ENCODE measurements around the gene LSM12.

LSM12 gene

DNA sequence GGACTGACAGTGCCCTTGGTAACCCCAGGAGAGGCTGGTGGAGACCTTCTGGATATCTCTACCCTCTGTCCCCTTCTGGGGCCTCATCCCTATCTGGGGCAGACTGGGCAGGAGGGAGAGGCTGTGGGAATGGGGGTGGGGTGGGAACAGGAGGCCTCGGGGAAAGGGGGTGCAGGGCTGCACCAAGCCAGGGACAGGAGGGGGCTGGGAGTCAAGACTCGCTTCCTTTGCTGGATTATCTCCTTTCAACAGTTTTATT, 28.8 kb upstream of the LSM12 start:
- no peak for FAIRE-seq

GRCh38 chr17:44094701-44095387, 28.4 kb upstream of the LSM12 start:
- no peak for FAIRE-seq

DNA sequence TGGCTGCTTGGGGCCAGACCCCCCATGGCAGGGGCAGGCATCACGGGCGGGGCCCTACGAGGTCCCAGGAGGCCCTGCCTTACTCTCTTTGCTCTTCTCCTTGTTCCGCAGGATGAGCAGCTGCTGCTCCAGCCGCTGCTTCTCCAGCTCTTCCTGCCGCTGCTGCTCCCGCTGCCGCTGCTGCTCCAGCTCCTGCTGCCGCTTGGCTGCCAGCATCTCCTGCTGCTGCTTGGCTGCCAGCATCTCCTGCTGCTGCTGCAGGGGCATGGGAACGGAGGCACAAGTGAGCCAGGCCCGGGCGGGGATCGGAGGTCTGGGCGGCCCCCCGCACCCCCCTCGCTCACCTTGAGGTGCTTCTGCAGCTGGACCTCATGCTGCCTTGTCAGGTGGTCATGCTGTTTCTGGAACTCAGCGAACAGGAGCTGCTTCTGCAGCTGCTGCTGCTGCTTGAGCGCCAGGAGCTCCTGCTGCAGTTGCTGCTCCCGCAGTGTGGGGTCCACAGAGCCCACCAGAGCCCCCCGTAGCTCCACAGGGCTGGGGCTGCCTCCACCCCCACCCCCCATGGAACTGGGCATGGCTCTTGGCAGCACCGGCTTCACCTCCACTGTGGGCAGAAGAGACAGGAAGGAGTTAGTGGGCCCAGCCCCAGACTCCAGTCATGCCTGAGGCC, 26.9 kb upstream of the LSM12 start:
- FAIRE-seq, result no peak

DNA sequence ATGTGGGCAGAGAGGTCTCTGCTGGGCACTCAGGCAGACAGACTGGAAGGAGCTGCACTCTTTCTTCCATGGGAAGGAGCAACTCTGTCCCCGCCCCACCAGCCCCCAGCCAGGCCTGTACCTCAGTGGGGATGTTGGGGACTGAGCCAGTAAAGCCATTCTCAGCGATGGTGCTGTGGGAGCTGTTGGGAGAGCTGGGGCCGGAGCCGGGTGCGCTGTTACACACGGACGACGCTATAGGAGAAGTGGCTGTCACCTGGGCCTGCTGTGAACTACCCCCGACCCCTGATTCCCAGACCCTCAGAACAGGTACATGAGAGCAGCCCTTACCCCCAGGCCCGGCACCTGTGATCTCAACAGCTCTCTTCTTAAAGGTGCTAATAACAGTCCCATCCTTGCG, 25.6 kb upstream of the LSM12 start:
- no peak for FAIRE-seq

- FAIRE-seq, result no peak
These were observed 24.9 kb upstream of the LSM12 start for GRCh38 chr17:44091200-44091997.

- FAIRE-seq, result no peak
These were observed 21.8 kb upstream of the LSM12 start for GRCh38 chr17:44088254-44088653.

GRCh38 chr17:44087319-44087718, 20.8 kb upstream of the LSM12 start:
- no peak for FAIRE-seq

GRCh38 chr17:44086364-44087311, 20.2 kb upstream of the LSM12 start:
- FAIRE-seq, result no peak

DNA sequence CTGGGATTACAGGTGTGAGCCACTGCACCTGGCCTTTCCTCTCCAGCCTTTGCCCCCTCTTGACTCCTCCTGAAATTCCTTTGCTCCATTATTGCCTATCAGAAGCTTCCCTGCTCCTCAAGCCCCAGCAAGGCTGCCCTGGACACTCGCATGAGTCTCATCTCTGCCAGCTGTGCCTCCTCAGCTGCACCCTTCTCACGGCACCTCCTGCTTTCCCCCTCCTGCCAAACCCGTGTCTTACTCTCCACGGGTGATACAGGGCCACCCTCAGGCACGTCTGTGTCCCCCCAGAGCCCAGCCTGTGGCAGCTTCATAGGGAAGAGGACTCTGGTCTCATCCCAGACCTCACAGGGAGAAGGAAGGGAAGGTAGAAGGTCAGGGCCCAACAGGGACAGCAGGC, 19.4 kb upstream of the LSM12 start:
- FAIRE-seq, result no peak

DNA sequence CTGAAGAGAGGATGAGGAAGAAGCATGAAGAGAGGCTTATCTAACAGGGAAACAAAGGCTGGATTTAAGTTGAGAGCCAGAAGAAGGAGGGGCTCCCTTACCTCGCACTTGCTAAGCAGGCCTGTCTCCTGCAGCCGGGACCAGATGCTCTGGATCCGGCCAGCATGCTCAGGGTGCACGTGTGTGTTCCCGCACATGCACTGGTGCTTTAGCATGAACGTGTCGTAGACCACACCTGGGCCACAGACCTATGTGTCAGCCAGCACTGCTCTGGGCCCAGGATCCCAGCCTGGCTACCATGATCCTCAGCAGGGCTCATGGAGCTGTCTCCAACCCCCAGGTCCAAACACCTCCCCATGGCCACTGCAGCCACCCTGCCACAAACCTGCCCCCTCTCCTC, 18.4 kb upstream of the LSM12 start:
- no peak for FAIRE-seq

- FAIRE-seq, result no peak
These were observed 17.7 kb upstream of the LSM12 start for GRCh38 chr17:44084131-44084538.

- FAIRE-seq, result no peak
These were observed 16.9 kb upstream of the LSM12 start for GRCh38 chr17:44083250-44083849.

GRCh38 chr17:44082256-44082927, 15.9 kb upstream of the LSM12 start:
- no peak for FAIRE-seq

GRCh38 chr17:44081681-44082080, 15.2 kb upstream of the LSM12 start:
- FAIRE-seq, result no peak

DNA sequence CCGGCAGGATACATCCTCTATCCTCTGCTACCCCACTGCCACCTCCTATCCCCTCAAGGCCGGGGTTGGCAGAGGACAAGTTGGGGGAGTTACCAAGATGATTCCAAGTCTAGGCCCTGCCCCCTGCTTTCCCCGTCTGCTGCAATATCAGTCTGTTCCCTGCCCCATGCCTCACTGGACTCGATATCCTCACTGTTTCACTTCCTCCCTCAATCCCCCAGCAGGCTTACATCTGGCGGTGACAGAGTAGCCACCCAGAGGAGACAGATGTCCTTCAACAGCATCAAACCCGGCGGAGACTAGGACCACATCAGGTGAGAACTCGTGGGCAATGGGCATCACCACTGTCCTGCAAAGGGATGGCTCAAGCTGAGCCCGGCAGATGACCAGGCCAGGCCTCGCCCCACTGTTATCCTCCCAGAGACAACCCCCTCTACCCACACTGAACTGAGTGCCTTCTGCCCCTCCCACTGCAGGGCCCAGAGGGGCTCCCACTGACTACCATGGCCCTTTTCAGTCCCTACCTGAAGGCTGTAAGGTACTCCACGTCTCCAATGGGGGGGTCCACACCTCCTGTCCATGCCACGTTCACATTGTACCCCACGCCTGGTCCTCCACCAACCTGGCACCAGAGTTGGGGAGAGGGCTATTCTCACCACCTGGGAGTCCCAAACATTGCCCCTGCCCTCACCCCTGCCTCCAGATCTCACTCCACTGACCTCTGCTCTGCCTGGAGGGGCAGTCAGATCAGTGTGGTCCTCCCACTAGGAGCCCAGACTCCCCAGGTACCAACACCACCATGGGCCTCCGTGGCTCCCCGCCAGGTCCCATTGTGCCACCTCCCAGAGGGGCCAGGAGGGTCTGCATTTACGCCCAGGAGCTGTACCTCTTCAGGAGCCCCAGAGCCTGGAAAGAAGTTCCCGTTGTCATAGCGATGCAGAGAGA, 13.7 kb upstream of the LSM12 start:
- no peak for FAIRE-seq

GRCh38 chr17:44078412-44078811, 11.9 kb upstream of the LSM12 start:
- FAIRE-seq, result no peak

- no peak for FAIRE-seq
These were observed 11.1 kb upstream of the LSM12 start for GRCh38 chr17:44077595-44077909.

DNA sequence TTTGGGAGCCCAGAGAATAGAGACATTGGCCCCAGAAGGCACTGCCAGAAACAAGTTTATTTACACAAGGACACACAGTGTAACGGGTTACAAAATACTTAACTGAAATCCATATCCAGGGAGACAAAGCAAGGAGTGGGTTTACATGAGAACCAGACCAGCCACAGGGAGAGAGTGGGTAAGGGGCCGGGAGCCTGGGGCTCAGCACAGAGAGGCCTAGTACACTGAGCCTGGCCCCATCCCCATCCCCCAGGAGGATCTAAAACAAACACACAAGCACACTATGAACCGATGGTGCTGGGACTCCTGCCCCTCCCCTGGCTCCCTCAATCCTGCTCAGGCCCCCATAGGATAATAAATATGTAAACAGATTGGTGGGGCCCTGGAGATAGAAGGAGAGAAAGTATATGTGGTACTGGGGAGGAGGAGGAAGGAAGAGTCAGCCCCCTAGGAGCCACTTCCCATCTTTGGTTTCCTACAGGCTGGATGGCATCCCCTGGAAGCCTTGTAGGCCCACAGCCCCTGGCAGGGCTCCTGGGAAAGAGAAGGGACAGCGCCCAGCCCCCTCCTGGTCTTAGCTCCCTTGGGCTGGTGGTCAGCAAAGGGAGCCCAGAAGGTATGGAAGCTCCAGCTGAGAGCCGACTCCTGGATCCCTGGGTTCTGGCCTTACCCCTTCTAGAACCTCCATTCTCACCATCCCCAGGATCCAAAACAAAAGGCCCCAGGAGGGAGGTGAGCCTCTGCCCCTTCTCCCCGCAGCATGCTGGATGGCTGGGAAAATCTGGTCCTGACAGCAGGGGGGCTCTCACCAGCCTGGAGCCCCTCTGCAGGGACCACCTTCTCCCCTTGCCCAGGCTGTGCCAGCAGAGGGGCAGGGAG, 10.5 kb upstream of the LSM12 start:
- no peak for FAIRE-seq

DNA sequence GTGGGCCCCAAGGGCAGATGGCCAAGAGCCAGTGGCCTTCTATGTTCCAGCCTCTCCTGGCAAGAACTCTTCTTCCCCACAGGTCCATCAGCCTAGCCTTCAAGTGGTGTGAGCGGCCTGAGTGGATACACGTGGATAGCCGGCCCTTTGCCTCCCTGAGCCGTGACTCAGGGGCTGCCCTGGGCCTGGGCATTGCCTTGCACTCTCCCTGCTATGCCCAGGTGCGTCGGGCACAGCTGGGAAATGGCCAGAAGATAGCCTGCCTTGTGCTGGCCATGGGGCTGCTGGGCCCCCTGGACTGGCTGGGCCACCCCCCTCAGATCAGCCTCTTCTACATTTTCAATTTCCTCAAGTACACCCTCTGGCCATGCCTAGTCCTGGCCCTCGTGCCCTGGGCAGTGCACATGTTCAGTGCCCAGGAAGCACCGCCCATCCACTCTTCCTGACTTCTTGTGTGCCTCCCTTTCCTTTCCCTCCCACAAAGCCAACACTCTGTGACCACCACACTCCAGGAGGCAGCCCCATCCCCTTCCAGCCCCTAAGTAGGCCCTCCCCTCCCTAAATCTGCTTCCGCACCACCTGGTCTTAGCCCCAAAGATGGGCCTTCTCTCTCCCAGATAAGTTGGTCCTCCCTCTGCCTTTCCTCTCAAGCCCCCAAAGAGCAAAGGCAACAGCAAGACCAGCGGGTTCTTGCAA, 9.3 kb upstream of the LSM12 start:
- no peak for FAIRE-seq
